Trophoblast cell (in vitro differentiated cells and primary cell): Measurements from ENCODE around the gene APH1B.
A peak's percentile ranks its signal among the peaks of the same experiment; 100 is the strongest.

ENCODE experiments used
- DNase-seq, 2 donors: peaks; one replicate each; pipeline ENCODE4 v3.0.0-alpha.2; 2016
- H2AFZ ChIP-seq: 2 replicates; pipeline ENCODE4 v1.6.1; 2013; ENCODE audit warnings: low read length, moderate library complexity, mild to moderate bottlenecking; ENCODE audit not compliant: insufficient read depth, poor library complexity
- H2AK5ac ChIP-seq: 2 replicates; pipeline ENCODE4 v1.6.1; 2013; ENCODE audit warnings: mild to moderate bottlenecking, low read length
- H2BK120ac ChIP-seq: 2 replicates; pipeline ENCODE4 v1.6.1; 2013; ENCODE audit warnings: low read length, mild to moderate bottlenecking, moderate library complexity; ENCODE audit not compliant: insufficient read depth, poor library complexity
- H2BK12ac ChIP-seq: 2 replicates; pipeline ENCODE4 v1.6.1; 2013; ENCODE audit warnings: mild to moderate bottlenecking, low read length, moderate library complexity
- H2BK5ac ChIP-seq: 2 replicates; pipeline ENCODE4 v1.6.1; 2013; ENCODE audit warnings: low read length, low read depth, moderate library complexity, mild to moderate bottlenecking; ENCODE audit not compliant: poor library complexity
- H3K14ac ChIP-seq: 2 replicates; pipeline ENCODE4 v1.6.1; 2013; ENCODE audit warnings: mild to moderate bottlenecking, low read length
- H3K18ac ChIP-seq: 2 replicates; pipeline ENCODE4 v1.6.1; 2013; ENCODE audit warnings: mild to moderate bottlenecking, low read length
- H3K23ac ChIP-seq: 2 replicates; pipeline ENCODE4 v1.6.1; 2013; ENCODE audit warnings: low read length
- H3K27ac ChIP-seq: 2 replicates; pipeline ENCODE4 v1.5.1; 2013; ENCODE audit warnings: low read depth, mild to moderate bottlenecking, inconsistent platforms, low read length, moderate library complexity
- H3K27me3 ChIP-seq: 2 replicates; pipeline ENCODE4 v1.6.1; 2013; ENCODE audit warnings: inconsistent platforms, mild to moderate bottlenecking, low read length, moderate library complexity; ENCODE audit not compliant: insufficient read depth
- H3K36me3 ChIP-seq, 2 experiments: 1 replicate in 1 of 2; 2 replicates in 1 of 2; pipeline ENCODE4 v1.6.1; 2013; ENCODE audit warnings: low read length in 2 of 2, mild to moderate bottlenecking in 2 of 2, moderate library complexity in 1 of 2; ENCODE audit not compliant: insufficient read depth in 2 of 2, control insufficient read depth in 1 of 2
- H3K4ac ChIP-seq: 2 replicates; pipeline ENCODE4 v1.6.1; 2013; ENCODE audit warnings: low read depth, mild to moderate bottlenecking, low read length, moderate library complexity
- H3K4me1 ChIP-seq, 2 experiments: 1 replicate in 1 of 2; 2 replicates in 1 of 2; pipeline ENCODE4 v1.6.1; 2013; ENCODE audit warnings: low read length in 2 of 2, mild to moderate bottlenecking in 2 of 2, moderate library complexity in 1 of 2; ENCODE audit not compliant: insufficient read depth in 2 of 2, control insufficient read depth in 1 of 2
- H3K4me2 ChIP-seq: 2 replicates; pipeline ENCODE4 v1.6.1; 2013; ENCODE audit warnings: inconsistent platforms, mild to moderate bottlenecking, low read length, moderate library complexity
- H3K4me3 ChIP-seq: 2 replicates; pipeline ENCODE4 v1.5.1; 2013; ENCODE audit warnings: mild to moderate bottlenecking, low read depth, low read length, inconsistent platforms
- H3K79me1 ChIP-seq: one replicate; pipeline ENCODE4 v1.6.1; 2013; ENCODE audit warnings: low read length
- H3K79me2 ChIP-seq: 2 replicates; pipeline ENCODE4 v1.6.1; 2013; ENCODE audit warnings: low read length, mild to moderate bottlenecking; ENCODE audit not compliant: control insufficient read depth, insufficient read depth, poor library complexity
- H3K9ac ChIP-seq: 2 replicates; pipeline ENCODE4 v1.6.1; 2013; ENCODE audit warnings: mild to moderate bottlenecking, low read length
- H3K9me3 ChIP-seq: 2 replicates; pipeline ENCODE4 v1.6.1; 2013; ENCODE audit warnings: low read depth, mild to moderate bottlenecking, control low read depth, inconsistent platforms, low read length; ENCODE audit not compliant: insufficient read depth
- H4K12ac ChIP-seq: 2 replicates; pipeline ENCODE4 v1.6.1; 2013; ENCODE audit warnings: low read depth, mild to moderate bottlenecking, low read length, moderate library complexity
- H4K8ac ChIP-seq: 2 replicates; pipeline ENCODE4 v1.6.1; 2013; ENCODE audit warnings: low read depth, mild to moderate bottlenecking, low read length, moderate library complexity
- H4K91ac ChIP-seq: one replicate; pipeline ENCODE4 v1.6.1; 2013; ENCODE audit warnings: low read depth, mild to moderate bottlenecking, low read length, moderate library complexity
- WGBS: extraction: QIAGEN DNeasy Blood & Tissue Kit; methylation state at CpG from one replicate; pipeline ENCODE4 v1.1.7; 2013; ENCODE audit warnings: missing lambda C conversion rate; ENCODE audit not compliant: insufficient read length, insufficient coverage; ENCODE audit errors: extremely low coverage; 5-methylcytosine and 5-hydroxymethylcytosine counted together

The APH1B gene

DNA sequence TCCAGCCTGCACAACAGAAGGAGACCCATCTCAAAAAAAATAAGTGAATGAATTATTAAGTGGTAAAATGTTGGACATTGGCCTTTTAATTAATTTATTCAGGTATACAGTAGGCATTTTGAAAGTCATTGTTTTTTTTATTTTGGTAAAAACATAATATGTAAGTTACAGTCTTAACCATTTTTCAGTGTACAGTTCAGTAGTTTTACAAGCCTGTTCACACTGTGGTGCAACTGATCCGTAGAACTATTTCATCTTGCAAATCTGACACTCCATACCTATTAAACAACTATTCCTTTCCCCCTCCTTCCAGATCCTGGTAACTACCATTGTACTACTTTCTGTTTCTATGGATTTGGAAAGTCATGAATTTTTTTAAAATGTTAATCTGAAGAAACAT, 36.1 kb upstream of the APH1B start:
- H3K4me3 ChIP-seq, result no peak overlapping the region
- no CpG with 5 or more reads among the region's 1 CpG for WGBS
- H4K91ac ChIP-seq, result no peak overlapping the region
- no peak overlapping the region for H3K27ac ChIP-seq
- H4K8ac ChIP-seq, result no peak overlapping the region
- no peak overlapping the region for H3K18ac ChIP-seq
- H3K4me2 ChIP-seq, result no peak overlapping the region
- no peak overlapping the region for H3K14ac ChIP-seq
- H3K9ac ChIP-seq, result no peak overlapping the region
- no peak overlapping the region for H2BK5ac ChIP-seq
- H3K9me3 ChIP-seq, result no peaks in the 10 kb centered on the region
- peaks cover 0 to 1% of the 10 kb centered on the region in 2 experiments for H3K36me3 ChIP-seq
- no peak overlapping the region for H2AFZ ChIP-seq
- H4K12ac ChIP-seq, result no peak overlapping the region
- no peaks in the 10 kb centered on the region for H3K79me1 ChIP-seq
- no peak overlapping the region for H3K4ac ChIP-seq
- DNase-seq, result no peak
- H3K23ac ChIP-seq, result no peak overlapping the region
- H3K79me2 ChIP-seq, result no peaks in the 10 kb centered on the region
- no peak overlapping the region for H2AK5ac ChIP-seq
- no peaks in the 10 kb centered on the region for H3K27me3 ChIP-seq
- H3K4me1 ChIP-seq, result no peaks in the 10 kb centered on the region
- H2BK120ac ChIP-seq, result no peak overlapping the region
- no peak overlapping the region for H2BK12ac ChIP-seq

DNA sequence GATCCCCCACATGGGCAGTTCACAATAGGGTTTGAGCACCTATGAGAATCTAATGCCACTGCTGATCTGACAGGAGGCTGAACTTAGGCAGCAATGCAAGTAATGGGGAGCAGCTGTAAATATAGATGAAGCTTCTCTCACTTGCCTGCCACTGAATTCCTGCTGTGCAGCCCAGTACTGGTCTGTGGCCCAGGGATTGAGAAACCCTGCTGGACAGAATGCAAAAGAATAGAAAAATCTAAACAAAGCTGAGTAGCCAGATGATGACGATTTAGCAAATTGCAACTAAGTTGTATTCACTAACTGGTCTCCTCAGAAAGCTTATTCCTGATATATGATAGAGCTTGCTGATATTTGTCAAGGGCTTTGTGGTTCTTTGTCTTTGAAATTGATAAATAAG, 34.3 kb upstream of the APH1B start:
- no CpG with 5 or more reads among the region's 1 CpG for WGBS
- peaks cover 1 to 3% of the 10 kb centered on the region in 2 experiments for H3K36me3 ChIP-seq
- H3K4me2 ChIP-seq, result no peak overlapping the region
- no peak overlapping the region for H4K12ac ChIP-seq
- no peaks in the 10 kb centered on the region for H3K27me3 ChIP-seq
- no peak overlapping the region for H4K8ac ChIP-seq
- no peak overlapping the region for H2AFZ ChIP-seq
- no peak overlapping the region for H2BK12ac ChIP-seq
- no peak overlapping the region for H3K14ac ChIP-seq
- H3K9ac ChIP-seq, result no peak overlapping the region
- H3K27ac ChIP-seq, result no peak overlapping the region
- H3K23ac ChIP-seq, result no peak overlapping the region
- H3K4me3 ChIP-seq, result no peak overlapping the region
- H3K4me1 ChIP-seq, result no peaks in the 10 kb centered on the region
- no peaks in the 10 kb centered on the region for H3K9me3 ChIP-seq
- DNase-seq, result peak in 1 of 2 donors; percentile 60
- no peak overlapping the region for H3K4ac ChIP-seq
- no peak overlapping the region for H2AK5ac ChIP-seq
- no peak overlapping the region for H2BK5ac ChIP-seq
- no peak overlapping the region for H4K91ac ChIP-seq
- H2BK120ac ChIP-seq, result no peak overlapping the region
- H3K79me1 ChIP-seq, result no peaks in the 10 kb centered on the region
- no peaks in the 10 kb centered on the region for H3K79me2 ChIP-seq
- H3K18ac ChIP-seq, result no peak overlapping the region

- Histone ChIP-seq H3K4me1 (no peaks in the 10 kb centered on the region), H2AFZ (no peak overlapping the region), H3K4ac (no peak overlapping the region), H3K9me3 (no peaks in the 10 kb centered on the region), H3K23ac (no peak overlapping the region), H4K8ac (no peak overlapping the region), H2BK5ac (no peak overlapping the region), H3K4me2 (no peak overlapping the region), H3K27ac (no peak overlapping the region), H2BK12ac (no peak overlapping the region), H3K18ac (no peak overlapping the region), H3K79me1 (no peaks in the 10 kb centered on the region), H4K91ac (no peak overlapping the region), H2AK5ac (no peak overlapping the region), H3K36me3 (peaks cover 1 to 3% of the 10 kb centered on the region in 2 experiments), H4K12ac (no peak overlapping the region), H3K9ac (no peak overlapping the region), H3K14ac (no peak overlapping the region), H3K27me3 (no peaks in the 10 kb centered on the region), H3K4me3 (no peak overlapping the region), H2BK120ac (no peak overlapping the region), H3K79me2 (no peaks in the 10 kb centered on the region)
- no peak for DNase-seq
- WGBS, result no CpG with 5 or more reads among the region's 1 CpG
Observed at GRCh38 chr15:63243776-63244175, 33.6 kb upstream of the APH1B start.

DNA sequence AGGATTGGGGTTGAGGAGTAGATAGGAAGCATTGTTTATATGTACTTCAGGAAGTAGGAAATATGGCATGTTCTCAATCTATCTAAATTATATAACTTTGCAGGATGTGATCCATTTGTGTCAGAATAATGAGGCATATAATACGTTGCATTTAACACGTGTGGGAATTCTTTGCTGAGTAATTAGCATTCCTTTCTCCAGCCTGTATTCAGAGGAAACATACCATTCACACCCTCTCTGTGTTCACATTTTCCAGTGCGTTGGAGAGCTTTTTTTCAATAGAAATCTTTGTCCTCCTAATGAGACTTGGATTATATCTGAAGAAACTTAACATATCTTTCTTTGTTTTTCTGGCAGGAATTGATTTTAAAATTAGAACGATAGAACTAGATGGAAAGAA, 33.0 kb upstream of the APH1B start:
- Histone ChIP-seq H3K4me2 (no peak overlapping the region), H3K36me3 (peaks cover 1 to 4% of the 10 kb centered on the region in 2 experiments), H3K27me3 (no peaks in the 10 kb centered on the region), H2BK12ac (no peak overlapping the region), H4K91ac (no peak overlapping the region), H2AK5ac (no peak overlapping the region), H3K79me2 (no peaks in the 10 kb centered on the region), H3K4me1 (no peaks in the 10 kb centered on the region), H2BK5ac (no peak overlapping the region), H3K18ac (no peak overlapping the region), H3K79me1 (no peaks in the 10 kb centered on the region), H2AFZ (no peak overlapping the region), H3K14ac (no peak overlapping the region), H3K27ac (no peak overlapping the region), H3K9me3 (no peaks in the 10 kb centered on the region), H4K8ac (no peak overlapping the region), H3K4me3 (no peak overlapping the region), H4K12ac (no peak overlapping the region), H3K9ac (no peak overlapping the region), H2BK120ac (no peak overlapping the region), H3K4ac (no peak overlapping the region), H3K23ac (no peak overlapping the region)
- peak in 1 of 2 donors; percentile 80 for DNase-seq
- no CpG with 5 or more reads among the region's 4 CpGs for WGBS
